HepG2 (cell line): Measurements from ENCODE around the gene HIPK2. TPM values are rescaled to one million over a fixed set of nuclear protein-coding genes. Genes with fewer than 3 reads are reported as not detected.

Experiments
- ATAC-seq: fragments of 200-7000 bp; cut with Tn5 transposase; 3 replicates; pipeline ENCODE4 v1.9.1; 2020; ENCODE audit warnings: mild to moderate bottlenecking, moderate library complexity
- BruUV-seq: library from RNA; stranded (reverse); fragments of 400-500 nt; replicated peaks from 2 replicates; lab custom pipeline; 2021; lab: Mats Ljungman, UMichigan
- CTCF ChIA-PET: fragments of 300-600 bp; formaldehyde crosslinking; extraction: SDS; loops from one replicate; lab custom pipeline; 2021; ENCODE audit warnings: low total read pairs, inconsistent platforms, low intra/inter-chr PET ratio; lab: Yijun Ruan, JAX
- POLR2A ChIA-PET: fragments of 350-600 bp; sonication (Branson Sonifier 250); formaldehyde crosslinking; loops from one replicate; lab custom pipeline; 2020; ENCODE audit warnings: antibody characterized with exemption, inconsistent platforms; lab: Yijun Ruan, JAX
- DNase-seq: peaks from one replicate; pipeline ENCODE4 v3.0.0-alpha.2; 2015; ENCODE audit warnings: low spot score
- FAIRE-seq: peaks from 3 replicates; lab custom pipeline; 2011; peaks lifted over from hg19 to GRCh38; lab: Jason Lieb, UNC
- H2AFZ ChIP-seq: one replicate; pipeline ENCODE4 v1.6.1; 2011; ENCODE audit warnings: low read length, inconsistent platforms
- H3K27ac ChIP-seq: fragments of 300-600 bp; 3 replicates; pipeline ENCODE4 v1.8.0; 2011; ENCODE audit warnings: mixed run types, mild to moderate bottlenecking, mixed read lengths, low read length, inconsistent platforms; ENCODE audit not compliant: insufficient read depth; ENCODE audit errors: extremely low read length
- H3K27me3 ChIP-seq, 2 experiments: fragments of 200-600 bp in 1 of 2; 2 replicates in 1 of 2; 3 replicates in 1 of 2; pipeline versions ENCODE4 v1.6.0 to v1.8.0; 2011; ENCODE audit warnings: low read length in 2 of 2, mild to moderate bottlenecking in 2 of 2, moderate library complexity in 2 of 2, inconsistent platforms in 1 of 2; ENCODE audit not compliant: insufficient read depth in 2 of 2, control insufficient read depth in 1 of 2
- H3K36me3 ChIP-seq, 2 experiments: fragments of 200-600 bp in 1 of 2; replicated peaks in 1 of 2; 2 replicates in 1 of 2; 3 replicates in 1 of 2; pipeline versions ENCODE4 v1.5.1 to v1.8.0; 2011; ENCODE audit warnings: low read length in 2 of 2, inconsistent platforms in 1 of 2; ENCODE audit not compliant: insufficient read depth in 2 of 2, control insufficient read depth in 1 of 2
- H3K4me1 ChIP-seq: 2 replicates; pipeline ENCODE4 v1.5.1; 2012; ENCODE audit warnings: low read length, inconsistent platforms; ENCODE audit not compliant: insufficient read depth
- H3K4me2 ChIP-seq: 2 replicates; pipeline ENCODE4 v1.6.0; 2011; ENCODE audit warnings: low read depth, low read length, inconsistent platforms
- H3K4me3 ChIP-seq, 3 experiments: fragments of 200-600 bp in 1 of 3; sonication (generic), shearing (Covaris generic) in 1 of 3; replicated peaks in 1 of 3; 2 replicates each; pipeline ENCODE4 v1.5.1; 2011 to 2016; ENCODE audit warnings: low read length in 3 of 3, inconsistent platforms in 2 of 3, low read depth in 2 of 3, mild to moderate bottlenecking in 2 of 3, control low read depth in 1 of 3, mixed read lengths in 1 of 3; ENCODE audit not compliant: insufficient read depth in 1 of 3
- H3K79me2 ChIP-seq: one replicate; pipeline ENCODE4 v1.6.1; 2011; ENCODE audit warnings: low read length, inconsistent platforms; ENCODE audit not compliant: insufficient read depth
- H3K9ac ChIP-seq: 2 replicates; pipeline ENCODE4 v1.6.0; 2011; ENCODE audit warnings: mild to moderate bottlenecking, low read depth, low read length, inconsistent platforms; ENCODE audit not compliant: insufficient read depth
- H3K9me3 ChIP-seq: 2 replicates; pipeline ENCODE4 v1.5.1; 2012; ENCODE audit warnings: mild to moderate bottlenecking, low read length
- H4K20me1 ChIP-seq: 2 replicates; pipeline ENCODE4 v1.6.0; 2011; ENCODE audit warnings: inconsistent platforms, mild to moderate bottlenecking, low read length, moderate library complexity; ENCODE audit not compliant: insufficient read depth
- CEBPB ChIP-seq: IDR thresholded peaks from 2 replicates; pipeline ENCODE4 v1.6.1; 2011; ENCODE audit warnings: low read depth, low read length, improper control_type of control experiment, borderline replicate concordance
- MAFF ChIP-seq: IDR thresholded peaks from 2 replicates; pipeline ENCODE4 v1.6.1; 2011; ENCODE audit warnings: low read depth, low read length, improper control_type of control experiment
- MAFK ChIP-seq, 2 experiments: IDR thresholded peaks in 1 of 2; conservative IDR thresholded peaks in 1 of 2; 2 replicates each; pipeline ENCODE4 v1.6.1; 2011; ENCODE audit warnings: improper control_type of control experiment in 2 of 2, low read length in 2 of 2
- MED8 ChIP-seq: sonication (generic); formaldehyde crosslinking; IDR thresholded peaks from 2 replicates; pipeline ENCODE4 v1.8.1; 2023; ENCODE audit warnings: mild to moderate bottlenecking, missing genetic modification reagents; ENCODE audit not compliant: insufficient replicate concordance
- ZNF121 ChIP-seq: sonication (generic); formaldehyde crosslinking; IDR thresholded peaks from 2 replicates; pipeline ENCODE4 v1.5.0; 2020; ENCODE audit warnings: mild to moderate bottlenecking, missing genetic modification reagents
- ZNF367 ChIP-seq: sonication (generic); formaldehyde crosslinking; IDR thresholded peaks from 2 replicates; pipeline ENCODE4 v1.4.0; 2020; ENCODE audit warnings: missing genetic modification reagents, borderline replicate concordance
- ZNF382 ChIP-seq: sonication (generic); formaldehyde crosslinking; IDR thresholded peaks from 2 replicates; pipeline ENCODE4 v1.5.0; 2020; ENCODE audit warnings: missing genetic modification reagents, mild to moderate bottlenecking, borderline replicate concordance
- ZNF556 ChIP-seq: sonication (generic); formaldehyde crosslinking; IDR thresholded peaks from 2 replicates; pipeline ENCODE4 v1.4.0; 2020; ENCODE audit warnings: mild to moderate bottlenecking, missing genetic modification reagents, borderline replicate concordance
- ZNF572 ChIP-seq: sonication (generic); formaldehyde crosslinking; IDR thresholded peaks from 2 replicates; pipeline ENCODE4 v1.5.1; 2020; ENCODE audit warnings: mild to moderate bottlenecking, missing genetic modification reagents
- ZNF768 ChIP-seq: sonication (generic); formaldehyde crosslinking; IDR thresholded peaks from 2 replicates; pipeline ENCODE4 v1.4.0; 2020; ENCODE audit warnings: missing genetic modification reagents
- WGBS: methylation state at CpG from one replicate; pipeline ENCODE4 v1.1.6; 2017; ENCODE audit warnings: low lambda C conversion rate; 5-methylcytosine and 5-hydroxymethylcytosine counted together
- in situ Hi-C: cut with HindIII; loops from 2 replicates; pipeline ENCODE4 v1.10.0; 2017; ENCODE audit warnings: low pct_unique_long_range_greater_than_20kb; ENCODE audit not compliant: extremely low pct_ligation_motif_present
- intact Hi-C: fragments of 100-400 bp; cut with micrococcal nuclease; formaldehyde crosslinking; loops from one replicate; pipeline ENCODE4 v1.10.0; 2022; ENCODE audit not compliant: unreplicated experiment
- polyA plus RNA-seq, 8 experiments: library from polyadenylated mRNA; depleted of rRNA in 3 of 8; stranded (reverse) in 7 of 8; unstranded in 1 of 8; fragments of >200 nt; fragmentation: Illumina TruSeq in 4 of 8; extraction: Trizol in 4 of 8; gene quantifications; 2 replicates each; pipeline versions ENCODE4 v1.2.1 to v1.2.3, GENCODE V29; 2011 to 2016; ENCODE audit warnings: low read depth in 4 of 8, missing spikeins in 1 of 8, mixed read lengths in 1 of 8; ENCODE audit not compliant: insufficient read depth in 1 of 8
- total RNA-seq, 5 experiments: library from RNA; depleted of rRNA; stranded (reverse); fragments of >200 nt; fragmentation: Illumina TruSeq; extraction: Trizol; gene quantifications; 2 replicates each; pipeline ENCODE4 v1.2.3, GENCODE V29; 2016; ENCODE audit warnings: low read depth in 1 of 5
- TF ChIP-seq, protein P1 (sequence below): sonication (generic); formaldehyde crosslinking; IDR thresholded peaks from 2 replicates; pipeline ENCODE4 v1.8.0; 2022; ENCODE audit warnings: missing genetic modification reagents, mild to moderate bottlenecking, inconsistent platforms, borderline replicate concordance
- TF ChIP-seq, protein P2 (sequence below): sonication (generic); formaldehyde crosslinking; IDR thresholded peaks from 2 replicates; pipeline ENCODE4 v1.5.1; 2020; ENCODE audit warnings: mild to moderate bottlenecking, missing genetic modification reagents, moderate library complexity
- TF ChIP-seq, protein P3 (sequence below): IDR thresholded peaks from 2 replicates; pipeline ENCODE4 v1.6.1; 2018; ENCODE audit warnings: missing genetic modification reagents

Gene HIPK2
- total and polyA plus RNA-seq, 2 of the 13 experiments (the other 11 are each of a cell fraction or from before 2014, with no cell fraction given), result 14.4 to 20.2 TPM

DNA sequence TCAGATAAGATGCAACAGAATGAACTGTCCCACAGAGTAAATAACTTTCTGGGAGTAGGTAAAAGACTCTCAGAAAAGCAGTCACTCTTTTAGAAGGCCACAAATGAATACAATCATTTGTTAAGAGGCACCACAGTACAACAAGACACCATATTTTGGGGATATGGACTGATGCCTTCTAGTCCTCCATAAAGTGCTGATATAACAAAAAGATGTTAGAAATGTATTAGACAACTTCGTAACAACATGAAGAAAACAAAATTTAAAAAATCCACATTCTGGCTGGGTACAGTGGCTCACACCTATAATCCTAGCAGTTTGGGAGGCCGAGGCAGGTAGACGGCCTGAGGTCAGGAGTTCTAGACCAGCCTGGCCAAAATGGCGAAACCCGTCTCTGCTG, 111.3 kb downstream of the HIPK2 start:
- in situ Hi-C loops, result no loop called here
- ATAC-seq, result no peak

DNA sequence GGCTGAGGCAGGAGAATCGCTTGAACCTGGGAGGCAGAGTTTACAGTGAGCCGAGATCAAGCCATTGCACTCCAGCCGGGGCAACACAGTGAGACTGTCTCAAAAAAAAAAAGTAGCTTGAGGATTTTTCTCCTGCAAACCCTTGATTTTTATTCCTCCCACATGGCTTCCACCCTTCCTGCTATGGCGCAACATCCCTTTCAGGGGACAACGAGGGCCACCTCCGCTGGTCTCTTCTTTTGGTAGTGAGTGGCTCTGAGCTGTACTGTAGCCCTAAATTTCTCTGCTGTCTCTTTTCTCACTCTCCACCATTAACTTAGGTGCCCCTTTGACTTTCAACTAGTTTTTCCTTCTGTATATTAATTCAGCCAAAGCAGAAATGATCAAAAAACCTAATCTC, 113.4 kb downstream of the HIPK2 start:
- in situ Hi-C loops, result no loop called here
- BruUV-seq, result no TSS peak
- no peaks in the 10 kb centered on the region for H3K9me3 ChIP-seq
- intact Hi-C loops, result no loop called here
- H3K79me2 ChIP-seq, result peaks cover 9% of the 10 kb centered on the region
- H3K4me3 ChIP-seq, result no peak overlapping the region
- 95% methylated on average over 6 of the region's 6 CpGs for WGBS
- H4K20me1 ChIP-seq, result no peaks in the 10 kb centered on the region
- ATAC-seq, result no peak
- TF ChIP-seq ZNF121 (CRISPR knock-in tag) (peak; percentile 62; the same call in 1 of the 2 replicates), CEBPB (peak; percentile 48), ZNF768 (no peak), ZNF572 (CRISPR knock-in tag) (no peak), MED8 (no peak)
- TF ChIP-seq, protein P1, sequence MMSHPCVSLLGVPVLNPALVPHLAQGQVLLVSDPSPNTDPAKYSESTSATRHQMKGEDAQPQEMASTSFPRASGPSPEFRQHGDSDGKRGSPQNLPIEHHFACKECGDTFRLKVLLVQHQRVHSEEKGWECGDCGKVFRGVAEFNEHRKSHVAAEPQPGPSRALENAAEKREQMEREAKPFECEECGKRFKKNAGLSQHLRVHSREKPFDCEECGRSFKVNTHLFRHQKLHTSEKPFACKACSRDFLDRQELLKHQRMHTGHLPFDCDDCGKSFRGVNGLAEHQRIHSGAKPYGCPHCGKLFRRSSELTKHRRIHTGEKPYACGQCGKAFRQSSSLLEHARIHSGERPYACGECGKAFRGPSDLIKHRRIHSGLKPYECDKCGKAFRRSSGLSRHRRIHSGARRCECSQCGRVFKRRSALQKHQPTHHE (CRISPR knock-in tag), result no peak
- TF ChIP-seq, protein P2, sequence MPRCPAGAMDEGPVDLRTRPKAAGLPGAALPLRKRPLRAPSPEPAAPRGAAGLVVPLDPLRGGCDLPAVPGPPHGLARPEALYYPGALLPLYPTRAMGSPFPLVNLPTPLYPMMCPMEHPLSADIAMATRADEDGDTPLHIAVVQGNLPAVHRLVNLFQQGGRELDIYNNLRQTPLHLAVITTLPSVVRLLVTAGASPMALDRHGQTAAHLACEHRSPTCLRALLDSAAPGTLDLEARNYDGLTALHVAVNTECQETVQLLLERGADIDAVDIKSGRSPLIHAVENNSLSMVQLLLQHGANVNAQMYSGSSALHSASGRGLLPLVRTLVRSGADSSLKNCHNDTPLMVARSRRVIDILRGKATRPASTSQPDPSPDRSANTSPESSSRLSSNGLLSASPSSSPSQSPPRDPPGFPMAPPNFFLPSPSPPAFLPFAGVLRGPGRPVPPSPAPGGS, result no peak
- FAIRE-seq, result no peak
- H3K9ac ChIP-seq, result no peak overlapping the region
- no peak overlapping the region for H2AFZ ChIP-seq
- ChIA-PET POLR2A (interaction anchor here (3.8 kb wide), 1 partner anchor 10 kb away, joined by 15 read pairs; no protein-coding TSS in a partner anchor), CTCF (no interaction called here)
- no peak for DNase-seq
- H3K4me1 ChIP-seq, result peaks cover 76% of the 10 kb centered on the region
- peaks cover 0 to 13% of the 10 kb centered on the region in 2 experiments; a peak in 4 of 5 replicates for H3K36me3 ChIP-seq
- no peak overlapping the region for H3K4me2 ChIP-seq
- no peaks in the 10 kb centered on the region for H3K27me3 ChIP-seq
- H3K27ac ChIP-seq, result no peak overlapping the region

More for the DNA sequence above, 111.3 kb downstream of the HIPK2 start:
- no peak overlapping the region for H3K4me2 ChIP-seq
- peaks cover 0 to 18% of the 10 kb centered on the region in 2 experiments; a peak in 4 of 5 replicates for H3K36me3 ChIP-seq
- intact Hi-C loops, result no loop called here
- 91% methylated on average over 5 of the region's 5 CpGs for WGBS
- H3K27ac ChIP-seq, result no peak overlapping the region
- H3K27me3 ChIP-seq, result no peaks in the 10 kb centered on the region
- DNase-seq (no peak), FAIRE-seq (no peak)
- POLR2A ChIA-PET, result no interaction called here
- no peaks in the 10 kb centered on the region for H3K9me3 ChIP-seq
- no TSS peak for BruUV-seq
- peaks cover 57% of the 10 kb centered on the region for H3K4me1 ChIP-seq
- H2AFZ ChIP-seq, result no peak overlapping the region
- peaks cover 9% of the 10 kb centered on the region for H3K79me2 ChIP-seq
- CTCF ChIA-PET, result no interaction called here
- TF ChIP-seq MAFF (peak; percentile 85), ZNF382 (CRISPR knock-in tag) (no peak), MAFK (conservative IDR thresholded peaks at IDR 0.05 in 1 of 2, IDR thresholded peaks at IDR 0.05 in 1 of 2; ENCODE audit: low read length in 2 of 2) (peak; percentile 87 to 89), ZNF367 (CRISPR knock-in tag) (no peak), ZNF556 (CRISPR knock-in tag) (no peak)
- TF ChIP-seq, protein P3, sequence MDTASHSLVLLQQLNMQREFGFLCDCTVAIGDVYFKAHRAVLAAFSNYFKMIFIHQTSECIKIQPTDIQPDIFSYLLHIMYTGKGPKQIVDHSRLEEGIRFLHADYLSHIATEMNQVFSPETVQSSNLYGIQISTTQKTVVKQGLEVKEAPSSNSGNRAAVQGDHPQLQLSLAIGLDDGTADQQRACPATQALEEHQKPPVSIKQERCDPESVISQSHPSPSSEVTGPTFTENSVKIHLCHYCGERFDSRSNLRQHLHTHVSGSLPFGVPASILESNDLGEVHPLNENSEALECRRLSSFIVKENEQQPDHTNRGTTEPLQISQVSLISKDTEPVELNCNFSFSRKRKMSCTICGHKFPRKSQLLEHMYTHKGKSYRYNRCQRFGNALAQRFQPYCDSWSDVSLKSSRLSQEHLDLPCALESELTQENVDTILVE, result no peak
- no peak overlapping the region for H3K4me3 ChIP-seq
- no peaks in the 10 kb centered on the region for H4K20me1 ChIP-seq
- no peak overlapping the region for H3K9ac ChIP-seq
